ENCODE results near the gene AUTS2.

AUTS2 gene

DNA sequence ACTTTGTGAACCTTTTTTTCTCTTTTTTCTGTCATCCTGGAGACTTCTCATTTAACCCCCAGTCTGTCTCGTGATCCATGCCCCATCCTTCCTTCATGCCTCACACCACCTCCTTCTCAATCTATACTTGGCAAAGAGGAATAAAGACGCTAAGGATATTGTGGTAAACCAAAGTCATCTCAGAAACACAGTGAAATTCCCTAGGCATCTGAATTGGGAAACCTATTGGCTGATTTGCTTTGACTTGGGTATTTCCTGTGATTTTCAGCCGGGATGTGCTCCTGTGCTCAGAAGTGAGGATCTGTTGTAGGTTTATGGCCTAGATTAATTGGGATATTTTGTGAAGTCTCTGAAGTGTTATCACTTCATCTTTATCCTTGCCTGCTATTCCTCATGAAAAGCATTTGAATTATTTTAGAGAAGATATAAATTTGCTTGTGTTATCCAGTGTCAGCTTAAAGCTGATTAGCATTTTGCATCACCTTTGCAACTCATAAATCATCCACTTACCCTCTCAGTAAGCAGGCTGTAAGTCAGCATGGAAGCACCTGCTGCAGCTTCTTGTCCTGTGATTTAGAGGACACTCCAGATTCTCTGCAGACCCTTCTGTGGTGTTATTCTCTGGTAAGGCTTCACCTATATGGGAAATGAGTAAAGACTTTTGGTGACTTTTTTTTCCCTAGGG is 138.0 kb downstream of the AUTS2 start:
- no peak for DNase-seq

DNA sequence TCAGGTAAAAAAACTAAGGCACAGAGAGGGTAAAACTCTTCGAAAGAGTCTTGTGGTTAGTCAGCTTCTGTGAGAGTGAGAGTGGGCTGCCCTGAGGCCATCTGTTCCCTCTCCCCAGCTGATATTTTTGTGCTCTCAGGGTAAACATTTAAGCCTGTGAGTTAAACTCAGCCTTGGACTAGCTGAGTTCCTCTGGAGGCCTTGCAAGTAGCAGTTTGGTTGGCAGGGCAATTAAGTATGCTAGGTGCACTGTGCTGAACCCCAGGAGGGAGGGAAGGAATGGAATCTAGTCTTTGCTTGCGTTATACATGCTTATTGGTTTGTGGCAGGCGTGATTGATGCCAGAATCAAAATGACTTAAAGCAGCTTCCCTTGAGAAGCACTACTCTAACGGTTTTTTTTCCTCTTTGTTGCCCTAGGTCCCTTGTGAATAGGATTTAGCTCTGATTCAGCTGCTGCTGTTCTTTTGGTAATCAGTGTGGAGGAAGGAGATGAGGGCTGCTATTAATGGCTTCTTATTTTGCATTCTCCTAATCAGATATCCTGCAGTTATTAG is 140.2 kb downstream of the AUTS2 start:
- no peak for DNase-seq

DNA sequence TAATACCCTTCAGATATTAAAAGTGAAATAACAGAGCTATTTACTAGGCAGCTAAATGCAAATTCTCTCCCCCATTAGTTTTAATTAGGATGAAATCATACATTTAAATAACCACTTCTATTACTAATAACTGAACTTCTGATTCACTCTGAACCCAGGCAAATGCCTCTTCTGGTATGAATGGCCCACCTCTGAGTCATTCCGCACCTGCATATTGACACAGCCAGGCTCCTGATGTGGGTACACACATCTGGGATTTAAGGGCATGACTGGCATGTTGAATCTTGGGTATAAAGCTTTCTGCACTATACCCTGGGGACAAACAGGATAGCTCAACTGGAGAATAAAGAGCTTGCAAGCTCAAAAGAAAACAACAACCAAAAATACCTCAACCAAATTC is 140.9 kb downstream of the AUTS2 start:
- DNase-seq: no peak

DNA sequence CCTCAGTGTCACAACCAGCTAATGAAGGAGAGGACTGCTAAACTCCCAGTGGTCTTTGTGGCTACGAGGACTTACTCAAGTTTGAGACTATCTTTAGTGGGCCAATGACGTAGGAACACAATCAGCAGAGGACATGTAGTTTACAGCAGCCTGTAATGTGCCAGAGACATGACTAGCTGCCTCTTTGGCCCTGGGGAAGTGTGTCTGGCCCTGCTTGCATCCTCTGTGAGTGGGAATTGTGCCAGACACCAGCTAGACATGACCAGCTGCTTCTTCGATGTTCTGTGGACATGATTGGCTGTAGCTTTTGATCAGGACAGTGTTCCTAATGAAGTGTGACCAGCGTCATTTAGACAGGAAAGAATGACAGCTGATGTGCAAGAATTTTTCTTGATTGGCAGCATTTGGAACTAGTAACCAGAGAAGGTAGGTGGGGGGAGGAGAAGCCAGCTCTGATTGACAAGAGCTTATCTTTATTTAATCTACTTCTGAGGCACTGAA is 141.7 kb downstream of the AUTS2 start:
- DNase-seq: no peak

DNA sequence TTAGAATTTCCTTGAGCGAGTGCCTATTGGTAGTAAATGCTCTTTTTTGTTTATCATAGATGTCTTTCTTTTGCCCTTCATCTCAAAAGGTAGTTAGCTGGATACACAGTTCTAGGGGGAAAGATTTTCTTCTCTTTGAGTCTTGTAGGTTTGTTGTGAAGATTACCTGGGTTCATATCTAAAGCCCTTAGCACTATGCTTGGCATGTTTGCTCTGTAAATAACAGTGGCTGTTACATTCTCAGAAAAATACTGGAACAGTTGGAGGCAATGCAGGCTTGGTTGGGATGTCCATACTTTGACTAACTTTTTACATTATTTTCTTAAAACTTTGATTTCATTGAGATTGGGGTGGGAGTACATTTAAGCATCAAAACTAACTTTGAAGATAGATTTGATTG is 144.0 kb downstream of the AUTS2 start:
- no peak for DNase-seq

DNA sequence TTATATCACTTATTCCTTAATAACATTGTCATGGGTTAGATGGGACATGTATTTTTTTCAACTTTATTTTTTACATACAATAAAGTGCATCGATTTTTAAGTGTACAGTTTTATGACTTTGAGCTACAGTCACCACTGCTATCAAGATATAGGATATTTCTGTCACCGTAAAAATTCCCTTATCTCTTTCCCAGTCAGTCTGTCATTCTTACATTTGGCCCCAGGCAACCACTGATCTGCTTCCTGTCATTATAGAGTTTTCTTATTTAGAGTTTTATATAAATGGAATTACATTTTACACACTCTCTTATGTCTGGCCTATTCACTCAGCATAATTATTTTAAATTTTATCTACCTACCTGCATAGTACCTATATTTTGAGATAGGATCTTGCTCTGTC is 145.2 kb downstream of the AUTS2 start:
- no peak for DNase-seq

DNA sequence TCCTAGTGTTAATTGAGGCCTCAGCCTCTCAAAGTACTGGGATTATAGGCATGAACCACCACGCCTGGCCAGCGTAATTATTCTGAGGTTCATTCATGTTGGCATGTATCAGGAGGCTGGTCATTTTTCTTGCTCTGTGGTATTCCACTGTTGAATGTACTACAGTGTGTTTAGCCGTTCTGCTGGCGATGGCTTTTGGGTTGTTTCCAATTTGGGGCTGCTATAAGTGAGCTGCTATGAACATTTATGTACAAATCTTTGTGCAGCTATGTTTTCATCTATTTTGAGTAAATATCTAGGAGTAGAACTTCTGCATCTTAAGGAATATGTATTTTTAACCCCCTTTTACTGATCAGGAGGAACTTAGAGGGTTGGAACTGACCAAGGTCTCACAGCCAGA is 145.8 kb downstream of the AUTS2 start:
- no peak for DNase-seq

DNA sequence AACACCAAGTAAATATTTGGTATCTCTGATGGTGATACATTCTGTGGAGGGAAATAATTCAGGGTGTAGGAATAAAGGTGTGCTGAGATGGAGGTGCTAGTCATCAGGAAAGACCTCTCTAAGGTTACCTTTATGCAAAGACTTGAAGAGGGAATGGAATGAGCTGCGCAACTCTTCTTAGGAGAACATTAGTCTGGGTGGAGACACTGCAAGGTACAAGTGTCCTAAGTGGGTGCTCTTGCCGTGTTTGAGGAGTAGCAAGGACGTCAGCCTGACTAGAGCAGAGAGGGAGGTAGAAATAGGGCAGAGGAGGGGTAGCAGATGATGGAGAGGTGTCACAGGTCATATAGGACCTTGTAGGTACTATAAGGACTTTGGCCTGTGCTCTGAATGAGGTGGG is 148.1 kb downstream of the AUTS2 start:
- no peak for DNase-seq

DNA sequence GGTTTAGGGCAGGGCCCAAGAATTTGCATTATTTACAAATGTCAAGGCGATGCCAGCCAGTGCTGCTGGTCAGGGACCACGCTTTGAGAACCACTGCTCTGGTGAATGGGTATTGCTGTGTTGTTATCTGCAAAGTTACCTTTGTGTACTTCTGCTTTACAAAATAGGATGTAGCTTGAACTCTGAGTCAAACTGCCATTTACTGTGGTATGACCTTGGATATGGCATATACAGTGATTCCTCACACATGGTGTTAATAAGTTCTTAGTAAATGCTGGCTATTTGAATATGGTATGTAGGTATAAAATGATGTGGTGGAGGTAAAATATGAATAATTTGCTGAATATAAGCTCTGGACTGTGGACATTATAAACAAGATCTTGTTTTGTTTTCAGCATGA is 148.9 kb downstream of the AUTS2 start:
- DNase-seq: no peak

DNA sequence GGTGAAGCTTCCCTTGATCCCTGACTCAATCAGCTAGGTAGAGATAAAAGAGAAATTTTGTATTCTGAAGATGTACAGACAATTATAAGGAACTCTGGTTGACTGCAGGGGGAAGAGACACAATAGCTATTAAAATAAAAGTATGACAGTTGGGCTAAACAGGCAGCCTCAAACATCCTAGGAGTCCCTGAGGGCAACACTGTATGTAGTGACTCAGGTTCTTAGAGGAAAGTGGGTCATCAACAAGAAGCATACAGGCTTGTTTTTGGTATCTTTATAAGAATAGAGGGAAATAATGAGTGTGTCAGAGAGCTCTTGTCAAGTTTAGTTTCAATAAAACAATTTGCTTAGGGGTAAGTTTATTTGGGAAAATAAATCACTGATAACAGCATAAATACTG is 150.3 kb downstream of the AUTS2 start:
- DNase-seq: no peak

DNA sequence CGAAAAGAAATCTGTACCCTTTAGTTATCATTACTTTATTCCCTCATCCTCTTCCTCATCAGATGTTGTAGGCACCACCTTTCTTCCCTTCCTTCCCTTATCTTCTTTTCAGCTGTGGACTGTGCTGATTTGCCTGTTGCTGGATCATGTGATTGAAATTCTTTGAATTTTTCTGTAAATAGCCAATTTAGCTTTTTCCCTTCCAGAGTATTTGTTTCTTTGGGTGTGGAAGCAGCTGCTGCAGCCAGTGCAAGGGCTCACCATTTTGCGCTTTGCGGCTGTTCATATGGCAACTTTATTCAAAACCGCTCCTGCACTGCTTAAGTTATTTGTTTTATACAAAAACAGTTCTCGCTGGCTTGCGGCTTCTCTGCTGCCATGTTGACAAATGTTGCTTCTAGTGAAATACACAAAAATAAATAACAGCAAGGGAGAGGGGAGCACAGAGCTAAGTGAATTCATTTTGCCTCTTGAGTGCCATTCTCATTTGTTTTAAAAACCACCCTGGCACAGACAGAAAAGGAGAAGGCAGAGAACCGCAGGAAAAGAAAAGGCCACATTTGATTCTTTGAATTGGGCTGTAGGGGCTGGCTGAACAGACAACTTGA is 151.2 kb downstream of the AUTS2 start:
- no peak for DNase-seq

DNA sequence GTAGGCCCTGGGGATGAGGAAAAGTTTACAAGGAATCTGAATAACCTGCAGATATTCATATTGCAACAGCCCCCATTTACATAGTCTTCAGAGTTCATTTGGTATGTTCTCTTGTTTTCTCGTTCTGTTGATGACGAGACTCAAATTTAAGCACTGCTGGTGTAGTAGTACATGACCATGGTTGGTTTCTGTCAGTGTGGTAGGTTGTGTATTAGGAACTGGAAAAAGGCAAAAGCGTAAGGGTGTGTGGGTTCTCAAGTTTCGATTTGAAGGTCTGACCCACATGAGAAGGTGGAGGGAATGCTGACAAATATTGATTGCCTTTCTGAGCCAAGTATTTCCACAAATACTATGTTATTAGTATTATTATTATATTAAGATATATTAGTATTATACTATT is 151.7 kb downstream of the AUTS2 start:
- no peak for DNase-seq

DNA sequence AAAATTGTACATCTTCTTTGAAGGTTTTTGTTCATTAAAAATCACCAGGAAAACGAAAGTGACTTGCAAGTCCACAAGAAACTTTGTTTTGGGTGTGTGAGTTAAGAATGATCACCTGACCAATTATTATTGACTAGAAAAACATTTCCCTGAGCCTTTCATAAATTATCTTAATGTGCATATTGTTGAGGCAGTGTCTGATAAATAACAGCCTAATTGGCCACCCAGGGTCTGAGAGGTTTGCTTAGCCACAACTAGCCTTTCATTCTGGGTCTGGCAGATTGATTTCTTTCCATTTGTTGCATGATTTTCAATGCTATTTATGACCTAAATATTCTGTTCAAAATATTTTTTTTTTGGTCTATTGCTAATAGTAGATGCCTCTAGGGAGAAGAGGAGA is 152.8 kb downstream of the AUTS2 start:
- no peak for DNase-seq

DNA sequence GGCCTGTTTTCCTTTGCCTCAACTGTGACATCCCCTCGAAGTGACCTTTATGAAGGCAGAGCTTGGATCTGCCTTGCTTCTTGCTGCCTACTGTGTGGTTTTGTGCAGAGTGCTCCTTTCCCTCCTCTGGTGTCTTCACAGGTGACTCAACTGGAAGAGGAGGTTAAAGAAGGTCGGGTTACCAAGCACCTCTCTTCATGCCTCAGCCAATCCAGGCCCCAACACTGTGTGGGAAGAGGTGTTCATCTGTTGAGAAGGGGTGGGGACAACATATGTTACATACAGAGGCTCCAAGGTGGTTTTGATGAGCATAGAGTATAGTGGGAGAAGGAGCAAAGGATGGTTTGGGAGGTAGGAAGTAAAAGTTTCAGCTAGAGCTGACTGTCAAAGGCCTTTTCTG is 155.7 kb downstream of the AUTS2 start:
- no peak for DNase-seq

DNA sequence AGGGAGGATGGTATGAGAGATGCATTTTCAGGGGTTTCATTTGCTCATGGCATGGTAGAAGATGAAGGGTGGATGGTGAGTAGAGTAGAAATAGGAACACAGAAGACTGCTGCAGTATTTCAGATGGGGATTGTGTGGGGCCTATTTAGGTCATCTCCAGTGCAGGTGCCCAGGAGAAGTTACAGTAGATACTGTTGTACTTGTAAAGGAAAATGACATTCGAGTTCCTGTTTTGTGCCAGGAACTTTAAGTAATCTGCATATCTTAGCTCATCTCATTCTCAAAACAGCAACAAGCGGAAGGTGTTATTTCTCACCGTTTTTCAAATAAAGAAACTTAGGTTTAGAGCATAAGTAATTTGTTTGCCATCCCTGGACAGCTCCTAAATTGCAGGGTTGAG is 156.2 kb downstream of the AUTS2 start:
- DNase-seq: no peak

DNA sequence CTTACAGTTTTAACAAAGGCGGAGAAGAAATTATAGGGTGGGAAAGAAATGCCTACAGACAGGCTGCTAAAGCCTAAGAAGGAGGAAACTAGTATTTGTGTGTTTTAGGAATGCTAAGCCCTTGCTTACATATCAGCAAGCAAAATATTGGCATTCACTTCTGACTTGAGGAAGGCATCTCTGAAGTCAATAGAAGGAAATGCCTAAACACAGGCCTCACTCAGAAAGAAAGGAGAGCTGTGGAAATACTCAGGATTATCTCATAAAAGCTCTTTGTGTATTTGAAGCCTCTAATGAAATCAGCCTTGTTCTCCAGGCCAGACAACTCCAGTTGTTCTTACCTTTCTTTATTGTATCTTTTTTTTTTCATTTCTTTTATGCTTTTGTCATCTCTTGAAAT is 158.0 kb downstream of the AUTS2 start:
- DNase-seq: no peak

DNA sequence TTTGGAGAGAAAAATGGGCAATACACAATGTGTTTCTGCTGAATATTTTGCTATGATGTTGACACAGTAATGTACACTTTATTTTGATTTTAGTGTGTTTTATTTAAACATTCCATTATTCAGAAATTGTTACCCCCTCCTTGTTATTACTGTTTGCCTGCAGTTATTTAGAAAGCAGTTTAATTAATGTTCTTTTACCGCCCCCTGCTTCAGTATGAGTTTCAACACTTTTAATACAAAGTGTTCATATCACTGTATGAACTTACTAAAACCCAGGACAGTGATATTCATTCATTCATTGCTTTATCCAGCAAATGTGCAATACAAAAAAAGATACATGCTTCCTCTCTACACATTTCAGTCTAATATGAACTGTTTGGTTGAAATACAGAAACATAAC is 159.3 kb downstream of the AUTS2 start:
- DNase-seq: no peak

DNA sequence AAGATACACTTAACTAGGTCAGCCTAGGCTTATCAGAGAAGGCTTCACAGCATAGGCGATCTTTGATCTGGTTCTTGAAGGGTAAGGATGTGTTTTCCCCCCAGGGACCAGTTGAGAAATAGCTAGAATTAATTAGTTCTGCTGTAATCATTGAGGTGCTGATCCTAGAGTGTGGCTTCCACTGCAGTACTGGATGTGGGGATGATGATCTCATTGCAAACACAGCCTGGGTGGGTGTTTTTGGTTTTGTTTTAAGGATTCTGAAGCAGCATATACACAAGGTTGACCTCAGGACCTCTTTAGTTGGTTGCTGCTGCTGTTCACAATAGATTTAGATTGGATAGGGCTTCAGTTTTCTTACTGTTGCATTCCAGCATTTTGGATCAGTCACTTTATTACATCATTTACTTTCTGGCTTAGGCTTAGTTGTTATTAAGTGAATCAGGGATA is 159.7 kb downstream of the AUTS2 start:
- no peak for DNase-seq

DNA sequence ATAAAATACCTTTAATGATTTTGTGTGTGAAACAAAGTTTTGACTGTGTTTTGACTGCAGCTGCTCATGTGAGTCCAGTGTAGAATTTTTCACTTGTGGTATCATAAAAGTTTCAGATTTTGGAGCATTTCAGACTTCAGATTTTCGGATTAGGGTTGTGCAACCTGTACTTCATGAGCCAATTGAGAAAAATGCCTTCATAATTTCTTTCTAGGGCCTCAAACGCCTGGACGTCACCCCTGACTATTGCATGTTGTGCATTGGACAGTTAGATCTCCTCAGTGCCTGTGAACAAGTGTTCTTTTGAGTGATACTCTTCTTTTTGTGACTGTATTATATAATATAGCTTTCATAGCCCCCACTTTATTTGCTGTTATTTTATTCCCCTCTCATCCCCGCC is 161.1 kb downstream of the AUTS2 start:
- no peak for DNase-seq

DNA sequence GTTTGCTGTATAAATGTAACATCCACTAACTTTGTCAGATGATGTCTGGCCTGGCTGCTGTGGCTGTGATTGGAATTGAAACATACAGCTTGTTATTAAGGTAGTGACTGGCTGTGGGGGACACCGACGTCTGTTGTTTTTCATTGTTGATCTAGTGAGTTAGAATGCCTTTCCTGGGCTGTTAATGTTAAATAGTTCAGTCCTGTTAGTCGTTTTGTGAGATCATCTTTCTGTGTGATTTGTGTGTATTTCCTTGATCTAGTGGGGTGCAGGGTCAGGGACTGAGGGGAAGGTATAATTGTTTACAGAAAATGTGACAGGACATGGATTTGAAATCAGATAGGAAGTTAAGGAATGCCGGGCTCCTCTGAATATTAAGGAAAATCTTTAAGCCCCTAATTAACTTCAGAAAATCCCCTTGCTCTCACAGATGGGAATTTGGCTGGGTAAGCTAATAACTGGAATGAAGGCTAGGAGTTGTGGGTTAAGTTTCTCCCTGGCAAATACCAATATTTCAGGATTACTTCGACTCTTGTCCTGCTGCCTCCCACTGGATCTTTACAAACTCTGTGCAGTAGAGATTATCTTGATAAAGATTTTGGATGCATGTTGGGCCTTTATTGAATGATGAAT is 163.1 kb downstream of the AUTS2 start:
- DNase-seq: no peak

DNA sequence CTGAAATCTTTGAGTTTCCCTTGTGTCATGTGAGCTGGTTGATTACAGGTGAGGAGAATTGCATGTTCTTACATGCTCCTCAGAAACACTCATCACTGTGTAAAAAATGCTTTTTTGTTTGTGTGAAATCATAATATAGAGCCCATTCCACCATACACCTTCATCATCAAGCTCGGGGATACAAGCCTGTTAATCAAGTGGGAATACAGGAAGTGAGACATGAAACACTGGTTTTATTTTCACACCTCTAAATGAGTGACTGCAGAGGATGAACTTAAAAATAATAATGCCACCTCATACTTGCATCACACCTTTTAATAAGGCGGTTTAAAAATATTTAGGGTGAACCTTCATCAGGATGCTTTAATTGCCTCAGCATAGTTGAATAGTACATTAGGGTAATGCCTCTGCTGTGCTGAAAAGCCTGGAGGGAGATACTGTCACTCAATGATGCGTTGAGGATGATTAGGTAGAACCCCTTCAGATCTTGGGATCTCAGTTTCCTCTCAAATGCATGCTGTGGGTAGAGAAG is 164.6 kb downstream of the AUTS2 start:
- no peak for DNase-seq

DNA sequence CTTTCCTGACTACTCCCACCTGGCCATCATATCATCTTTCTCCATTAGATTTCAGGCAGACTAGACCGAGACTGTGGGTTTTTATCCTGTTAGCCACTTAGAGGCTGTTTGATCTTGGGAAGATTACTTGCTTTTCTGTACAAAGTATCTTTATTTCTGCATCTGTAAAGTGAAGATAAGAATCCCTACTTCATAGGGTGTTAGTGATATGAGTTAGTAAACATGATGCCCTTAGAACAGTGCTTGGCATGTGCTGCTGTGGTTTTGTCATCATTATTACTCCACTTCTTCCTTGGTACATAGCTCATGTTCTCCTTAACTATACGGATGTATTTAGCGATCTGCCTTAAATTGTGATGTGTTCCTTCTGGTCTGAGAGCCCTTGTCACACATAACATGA is 165.2 kb downstream of the AUTS2 start:
- DNase-seq: no peak

DNA sequence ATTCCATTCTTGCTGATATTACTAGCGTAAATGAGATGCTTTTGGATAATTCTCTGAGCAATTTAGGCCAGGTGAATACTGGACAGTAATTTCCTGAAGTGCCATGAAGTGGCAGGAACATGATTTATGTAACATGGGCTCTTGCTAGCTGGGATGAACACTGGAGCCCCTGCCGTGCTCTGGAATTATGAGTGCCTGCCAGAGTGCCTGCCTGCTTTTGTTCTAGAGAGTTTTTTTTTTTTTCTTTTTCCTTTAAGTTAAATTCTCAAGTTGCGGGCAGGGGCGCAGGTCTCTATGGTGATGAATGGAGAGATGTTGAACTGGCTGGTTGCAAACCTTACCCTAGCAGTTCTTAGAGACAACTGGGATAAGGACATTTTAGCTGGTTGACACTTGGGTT is 165.9 kb downstream of the AUTS2 start:
- no peak for DNase-seq

DNA sequence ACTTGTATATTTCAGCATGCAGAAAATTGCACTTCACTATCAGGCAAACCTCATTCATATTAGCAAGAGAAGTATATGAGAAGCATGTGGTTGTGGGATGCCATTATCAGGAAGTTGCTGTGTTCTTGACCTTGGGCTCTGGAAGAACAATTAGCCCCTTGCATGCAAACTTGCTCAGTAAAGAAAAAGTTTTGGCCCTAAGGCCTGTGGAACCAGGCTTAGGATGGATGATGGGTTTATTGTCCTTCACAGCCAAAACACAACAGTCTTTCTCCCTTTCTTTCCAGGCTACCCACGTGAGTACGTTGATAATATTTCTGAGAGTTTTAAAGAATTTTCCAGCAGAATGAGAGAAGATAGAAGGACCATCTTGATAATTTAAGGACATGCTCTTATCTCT is 166.4 kb downstream of the AUTS2 start:
- DNase-seq: no peak

Measured in activated CD8-positive, alpha-beta memory T cell treated with anti-CD3 and anti-CD28 coated beads, Interleukin-2, amount 50 U/mL, for 48 hours (primary cell).